ENCODE results near the gene PIM1.

Gene PIM1

GRCh38 chr6:37221585-37222124 is 51.7 kb downstream of the PIM1 start:
- DNase-seq (ENCODE audit: low read depth in 2 of 2, low spot score in 1 of 2) = no peak

- DNase-seq (ENCODE audit: low read depth in 2 of 2, low spot score in 1 of 2) = peak in 1 of 2 donors; percentile 30
These were observed 52.4 kb downstream of the PIM1 start for GRCh38 chr6:37222125-37222967.

GRCh38 chr6:37222992-37223391 is 53.0 kb downstream of the PIM1 start:
- DNase-seq (ENCODE audit: low read depth in 2 of 2, low spot score in 1 of 2) = no peak
